PC-9 (cell line): Measurements from ENCODE around the gene TMEM63B. TPM values are rescaled to one million over a fixed set of nuclear protein-coding genes. Genes with fewer than 3 reads are reported as not detected.
A peak's percentile ranks its signal among the peaks of the same experiment; 100 is the strongest.

Experiments
- BruUV-seq: library from RNA; stranded (reverse); fragments of 400-500 nt; replicated peaks from 2 replicates; lab custom pipeline; 2021; lab: Mats Ljungman, UMichigan
- CTCF ChIA-PET: fragments of 300-600 bp; sonication (Branson Sonifier 250); formaldehyde crosslinking; loops from one replicate; lab custom pipeline; 2022; ENCODE audit warnings: antibody characterized with exemption; lab: Charles Lee
- POLR2A ChIA-PET: fragments of 300-600 bp; sonication (Branson Sonifier 250); formaldehyde crosslinking; loops from one replicate; lab custom pipeline; 2022; ENCODE audit warnings: antibody characterized with exemption; ENCODE audit not compliant: unreplicated experiment; lab: Charles Lee
- DNase-seq, 2 experiments: peaks; one replicate each; pipeline versions ENCODE4 v3.0.0 to v3.0.0-alpha.2; 2015 to 2022; ENCODE audit warnings: mixed read lengths in 1 of 2
- H2AFZ ChIP-seq: fragments of 200-600 bp; sonication (generic); 2 replicates; pipeline ENCODE4 v1.8.1; 2017; ENCODE audit warnings: antibody characterized with exemption
- H3F3A ChIP-seq: fragments of 200-600 bp; sonication (generic); 2 replicates; pipeline ENCODE4 v1.8.1; 2017; ENCODE audit warnings: antibody characterized with exemption, mild to moderate bottlenecking, low read depth; ENCODE audit not compliant: insufficient read depth
- H3K27ac ChIP-seq: fragments of 200-600 bp; sonication (generic); 2 replicates; pipeline ENCODE4 v1.6.1; 2016; ENCODE audit warnings: mixed run types
- H3K27me3 ChIP-seq: fragments of 200-600 bp; sonication (generic); 2 replicates; pipeline ENCODE4 v1.6.1; 2016; ENCODE audit warnings: low read depth, mixed run types; ENCODE audit not compliant: insufficient read depth
- H3K36me3 ChIP-seq: fragments of 200-600 bp; sonication (generic); 2 replicates; pipeline ENCODE4 v1.6.1; 2016; ENCODE audit warnings: low read depth, mixed run types
- H3K4me1 ChIP-seq: fragments of 200-600 bp; sonication (generic); replicated peaks from 2 replicates; pipeline ENCODE4 v1.6.1; 2016; ENCODE audit warnings: mixed run types; ENCODE audit not compliant: insufficient read depth
- H3K4me2 ChIP-seq: fragments of 200-600 bp; sonication (generic); 2 replicates; pipeline ENCODE4 v1.6.1; 2017; ENCODE audit warnings: mixed run types
- H3K4me3 ChIP-seq: fragments of 200-600 bp; sonication (generic); 2 replicates; pipeline ENCODE4 v1.6.1; 2016; ENCODE audit warnings: mixed run types
- H3K79me2 ChIP-seq: fragments of 200-600 bp; sonication (generic); 2 replicates; pipeline ENCODE4 v1.6.1; 2017; ENCODE audit warnings: low read depth, mixed run types
- H3K9me2 ChIP-seq: fragments of 200-600 bp; sonication (generic); 2 replicates; pipeline ENCODE4 v1.8.1; 2017; ENCODE audit warnings: mild to moderate bottlenecking; ENCODE audit not compliant: insufficient read depth
- H3K9me3 ChIP-seq: fragments of 200-600 bp; sonication (generic); 2 replicates; pipeline ENCODE4 v1.8.1; 2016; ENCODE audit warnings: low read depth; ENCODE audit not compliant: insufficient read depth
- H4K20me1 ChIP-seq: fragments of 200-600 bp; sonication (generic); 2 replicates; pipeline ENCODE4 v1.8.1; 2017; ENCODE audit not compliant: insufficient read depth
- EZH2 ChIP-seq: fragments of 200-600 bp; sonication (generic); IDR thresholded peaks from 2 replicates; pipeline ENCODE4 v1.8.0; 2017; ENCODE audit warnings: antibody characterized with exemption, low read depth
- intact Hi-C: fragments of 100-400 bp; cut with micrococcal nuclease; formaldehyde crosslinking; loops from one replicate; pipeline ENCODE4 v1.10.0; 2022; ENCODE audit not compliant: unreplicated experiment
- total RNA-seq: library from RNA; stranded (reverse); gene quantifications from 2 replicates; pipeline ENCODE4 v1.2.3, GENCODE V29; 2021
- TF ChIP-seq, protein P1 (sequence below): fragments of 200-600 bp; sonication (generic); conservative IDR thresholded peaks from 2 replicates; pipeline ENCODE4 v1.6.1; 2017; ENCODE audit warnings: mixed run types, antibody characterized with exemption, mild to moderate bottlenecking, moderate library complexity

Gene TMEM63B
- total RNA-seq, 1 experiment from 2014 or later, result 38.5 TPM

DNA sequence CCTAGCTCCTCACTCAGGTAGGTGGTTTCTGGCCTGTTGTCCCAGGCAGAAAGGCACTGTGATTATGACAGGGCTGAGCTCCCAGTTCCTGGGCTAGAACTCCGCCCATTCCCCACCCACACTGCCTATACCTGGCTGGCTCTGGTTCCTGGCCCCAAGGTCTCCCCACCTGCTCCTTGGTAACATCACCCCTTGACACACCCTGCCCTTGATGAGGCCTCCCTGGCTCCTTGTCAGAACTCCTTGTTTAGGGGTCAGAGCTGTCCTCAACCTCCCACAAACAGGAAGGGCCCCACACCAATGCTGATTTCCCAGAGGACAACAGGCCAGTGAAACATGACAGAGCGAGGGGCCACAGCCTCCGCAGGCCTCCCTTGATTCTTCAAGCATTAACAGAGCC lies 73.8 kb downstream of the TMEM63B start:
- no peak for TF ChIP-seq EZH2
- TF ChIP-seq, protein P1, sequence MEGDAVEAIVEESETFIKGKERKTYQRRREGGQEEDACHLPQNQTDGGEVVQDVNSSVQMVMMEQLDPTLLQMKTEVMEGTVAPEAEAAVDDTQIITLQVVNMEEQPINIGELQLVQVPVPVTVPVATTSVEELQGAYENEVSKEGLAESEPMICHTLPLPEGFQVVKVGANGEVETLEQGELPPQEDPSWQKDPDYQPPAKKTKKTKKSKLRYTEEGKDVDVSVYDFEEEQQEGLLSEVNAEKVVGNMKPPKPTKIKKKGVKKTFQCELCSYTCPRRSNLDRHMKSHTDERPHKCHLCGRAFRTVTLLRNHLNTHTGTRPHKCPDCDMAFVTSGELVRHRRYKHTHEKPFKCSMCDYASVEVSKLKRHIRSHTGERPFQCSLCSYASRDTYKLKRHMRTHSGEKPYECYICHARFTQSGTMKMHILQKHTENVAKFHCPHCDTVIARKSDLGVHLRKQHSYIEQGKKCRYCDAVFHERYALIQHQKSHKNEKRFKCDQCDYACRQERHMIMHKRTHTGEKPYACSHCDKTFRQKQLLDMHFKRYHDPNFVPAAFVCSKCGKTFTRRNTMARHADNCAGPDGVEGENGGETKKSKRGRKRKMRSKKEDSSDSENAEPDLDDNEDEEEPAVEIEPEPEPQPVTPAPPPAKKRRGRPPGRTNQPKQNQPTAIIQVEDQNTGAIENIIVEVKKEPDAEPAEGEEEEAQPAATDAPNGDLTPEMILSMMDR, result no peak
- H3K4me1 ChIP-seq, result peaks cover 31% of the 10 kb centered on the region
- POLR2A ChIA-PET, result interaction anchor here (0.6 kb wide), 2 partner anchors 18 to 186 kb away, joined by 3 to 13 read pairs; partner anchors contain the start of gene CDC5L
- no TSS peak for BruUV-seq
- H3K9me3 ChIP-seq, result no peaks in the 10 kb centered on the region
- no peaks in the 10 kb centered on the region for H3K27me3 ChIP-seq
- CTCF ChIA-PET, result interaction anchor here (1.1 kb wide), 1 partner anchor 29 kb away, joined by 3 read pairs; no protein-coding TSS in a partner anchor
- intact Hi-C loops, result no loop called here
- peak in 1 of 2 experiments; percentile 30 for DNase-seq
- no peak overlapping the region for H3K4me2 ChIP-seq
- H3K36me3 ChIP-seq, result no peaks in the 10 kb centered on the region
- no peak overlapping the region for H2AFZ ChIP-seq
- no peaks in the 10 kb centered on the region for H3K9me2 ChIP-seq
- no peak overlapping the region for H3K27ac ChIP-seq
- H3K79me2 ChIP-seq, result no peaks in the 10 kb centered on the region
- H3F3A ChIP-seq, result peaks cover 22% of the 10 kb centered on the region
- H3K4me3 ChIP-seq, result no peak overlapping the region
- H4K20me1 ChIP-seq, result no peaks in the 10 kb centered on the region

DNA sequence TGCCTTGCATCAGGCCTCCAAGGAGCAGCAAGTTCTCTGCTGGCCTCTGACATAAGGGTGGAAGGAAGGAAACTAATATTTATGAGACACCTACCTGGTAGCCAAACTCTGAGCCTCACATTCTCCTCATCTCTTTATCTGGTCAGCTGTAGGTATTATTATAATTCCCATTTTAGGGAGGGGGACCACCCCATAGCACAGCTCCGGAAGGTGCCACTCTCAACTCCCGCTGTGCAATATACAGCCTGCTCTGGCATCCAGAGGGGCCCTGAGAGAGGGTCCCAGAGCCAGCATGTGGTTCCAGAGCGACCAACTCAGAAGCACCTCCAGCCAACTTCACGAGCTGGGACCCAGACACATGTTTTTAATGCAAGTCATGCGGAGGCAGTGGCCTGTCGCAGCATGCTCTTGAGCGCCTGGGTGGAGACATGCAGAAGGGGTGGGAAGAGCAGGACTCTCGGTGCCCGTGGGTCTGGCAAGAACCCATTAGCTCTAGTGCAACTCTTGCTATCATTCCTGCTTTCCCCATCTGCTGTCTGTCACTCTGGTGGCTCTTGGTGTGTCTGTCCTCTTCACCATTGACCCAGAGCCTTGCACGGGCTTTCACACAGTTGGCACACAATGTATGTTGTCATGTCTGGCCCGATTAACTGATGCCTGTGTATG lies 74.4 kb downstream of the TMEM63B start:
- H4K20me1 ChIP-seq, result no peaks in the 10 kb centered on the region
- H3F3A ChIP-seq, result peaks cover 22% of the 10 kb centered on the region
- no peak overlapping the region for H3K4me2 ChIP-seq
- H3K27me3 ChIP-seq, result no peaks in the 10 kb centered on the region
- ChIA-PET POLR2A (interaction anchor here (0.6 kb wide), 1 partner anchor 186 kb away, joined by 13 read pairs; the partner anchor contains the start of gene CDC5L), CTCF (interaction anchor here (1.1 kb wide), 1 partner anchor 30 kb away, joined by 3 read pairs; no protein-coding TSS in a partner anchor)
- H3K36me3 ChIP-seq, result no peaks in the 10 kb centered on the region
- no peaks in the 10 kb centered on the region for H3K9me2 ChIP-seq
- DNase-seq, result no peak
- no peak overlapping the region for H2AFZ ChIP-seq
- intact Hi-C loops, result no loop called here
- BruUV-seq, result no TSS peak
- H3K9me3 ChIP-seq, result no peaks in the 10 kb centered on the region
- no peak overlapping the region for H3K27ac ChIP-seq
- H3K4me1 ChIP-seq, result peaks cover 31% of the 10 kb centered on the region
- H3K79me2 ChIP-seq, result no peaks in the 10 kb centered on the region
- TF ChIP-seq EZH2, result no peak
- TF ChIP-seq, protein P1, result no peak
- H3K4me3 ChIP-seq, result no peak overlapping the region

DNA sequence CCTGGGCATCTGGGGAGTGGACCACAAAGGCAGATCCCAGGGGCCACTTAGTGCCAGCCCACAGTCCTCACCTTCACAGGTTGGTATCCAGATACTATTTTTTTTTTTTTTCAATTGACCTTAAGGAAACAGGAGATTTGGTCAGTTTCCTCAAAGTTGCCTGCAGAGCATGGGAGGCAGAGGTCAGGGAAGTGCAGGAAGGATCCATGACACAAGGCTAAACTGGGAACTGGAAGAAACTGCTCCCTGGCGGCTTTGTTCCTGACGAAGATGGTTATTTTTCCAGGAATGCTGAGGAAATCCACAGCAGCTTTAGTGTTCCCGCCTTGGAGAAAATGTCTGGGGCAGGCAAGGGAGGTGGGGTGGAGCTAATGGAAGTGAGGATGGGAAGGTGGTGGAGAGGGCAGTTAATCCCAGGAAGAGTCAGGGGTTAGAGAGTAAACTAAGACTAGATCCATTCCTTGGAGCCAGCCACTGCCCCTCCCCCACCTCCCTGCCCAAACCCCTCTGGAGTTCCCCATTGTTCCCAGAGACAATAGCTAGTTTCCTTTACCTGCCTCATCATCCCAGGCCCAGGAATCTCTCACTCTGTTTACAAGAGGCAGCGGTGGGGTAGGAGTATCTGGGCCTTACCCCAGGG lies 75.1 kb downstream of the TMEM63B start:
- TF ChIP-seq EZH2, result no peak
- TF ChIP-seq, protein P1, result no peak
- Histone ChIP-seq H3K79me2 (no peaks in the 10 kb centered on the region), H3K36me3 (no peaks in the 10 kb centered on the region), H3K27ac (no peak overlapping the region), H3K4me3 (no peak overlapping the region), H3K9me3 (no peaks in the 10 kb centered on the region), H3K4me1 (peaks cover 31% of the 10 kb centered on the region), H3K9me2 (no peaks in the 10 kb centered on the region), H2AFZ (no peak overlapping the region), H3K4me2 (no peak overlapping the region), H3K27me3 (no peaks in the 10 kb centered on the region), H4K20me1 (no peaks in the 10 kb centered on the region), H3F3A (peaks cover 22% of the 10 kb centered on the region)
- ChIA-PET POLR2A (no interaction called here), CTCF (interaction anchor here (0.6 kb wide), 1 partner anchor 51 kb away, joined by 4 read pairs; no protein-coding TSS in a partner anchor)
- no peak for DNase-seq
- intact Hi-C loops, result no loop called here
- BruUV-seq, result no TSS peak
